SK-N-SH (cell line): ENCODE measurements around the gene RETREG2. TPM values are rescaled to one million over a fixed set of nuclear protein-coding genes. Genes with fewer than 3 reads are reported as not detected.

Experiments
- CTCF ChIA-PET: fragments of 300-600, 350-600 bp; formaldehyde crosslinking; extraction: SDS; loops from one replicate; lab custom pipeline; 2021; lab: Yijun Ruan, JAX
- POLR2A ChIA-PET: fragments of 350-600 bp; sonication (Branson Sonifier 250); formaldehyde crosslinking; extraction: SDS; loops from one replicate; lab custom pipeline; 2020; ENCODE audit warnings: antibody characterized with exemption, inconsistent platforms; lab: Yijun Ruan, JAX
- DNase-seq: peaks from one replicate; pipeline ENCODE4 v3.0.0; 2012
- H2AFZ ChIP-seq: fragments of 200-600 bp; sonication (generic); 2 replicates; pipeline ENCODE4 v1.8.1; 2016; ENCODE audit warnings: antibody characterized with exemption, mild to moderate bottlenecking, low read depth
- H3F3A ChIP-seq: fragments of 200-600 bp; sonication (generic); replicated peaks from 2 replicates; pipeline ENCODE3; 2016; ENCODE audit warnings: antibody characterized with exemption, mild to moderate bottlenecking; ENCODE audit not compliant: insufficient read depth
- H3K27ac ChIP-seq, 2 experiments: fragments of 200-500 bp in 1 of 2; fragments of 200-600 bp in 1 of 2; sonication (Bioruptor generic) in 1 of 2; sonication (generic), shearing (Covaris generic) in 1 of 2; 2 replicates each; pipeline versions ENCODE4 v1.5.1 to v1.6.1; 2014 to 2016; ENCODE audit warnings: low read depth in 2 of 2, inconsistent platforms in 1 of 2, low read length in 1 of 2, mild to moderate bottlenecking in 1 of 2, mixed read lengths in 1 of 2
- H3K27me3 ChIP-seq: fragments of 200-600 bp; sonication (generic), shearing (Covaris generic); 2 replicates; pipeline ENCODE4 v1.6.1; 2016; ENCODE audit warnings: mixed run types; ENCODE audit not compliant: insufficient read depth
- H3K36me3 ChIP-seq, 2 experiments: fragments of 200-500 bp in 1 of 2; fragments of 200-600 bp in 1 of 2; sonication (Bioruptor generic) in 1 of 2; sonication (generic) in 1 of 2; replicated peaks in 1 of 2; 2 replicates each; pipeline versions ENCODE3 to v1.5.1; 2014 to 2016; ENCODE audit warnings: low read length in 1 of 2, mild to moderate bottlenecking in 1 of 2; ENCODE audit not compliant: insufficient read depth in 2 of 2, control insufficient read depth in 1 of 2
- H3K4me1 ChIP-seq, 2 experiments: fragments of 200-500 bp in 1 of 2; fragments of 200-600 bp in 1 of 2; sonication (Bioruptor generic) in 1 of 2; sonication (generic), shearing (Covaris generic) in 1 of 2; 2 replicates each; pipeline versions ENCODE4 v1.5.1 to v1.6.1; 2014 to 2016; ENCODE audit warnings: low read depth in 1 of 2, low read length in 1 of 2, mixed run types in 1 of 2; ENCODE audit not compliant: insufficient read depth in 2 of 2, control insufficient read depth in 1 of 2
- H3K4me2 ChIP-seq: fragments of 200-600 bp; sonication (generic), shearing (Covaris generic); 2 replicates; pipeline ENCODE4 v1.6.1; 2017; ENCODE audit warnings: mixed run types
- H3K4me3 ChIP-seq, 2 experiments: fragments of 200-500 bp in 1 of 2; fragments of 200-600 bp in 1 of 2; sonication (Bioruptor generic) in 1 of 2; sonication (generic), shearing (Covaris generic) in 1 of 2; 2 replicates each; pipeline versions ENCODE4 v1.5.1 to v1.8.1; 2014 to 2016; ENCODE audit warnings: low read depth in 2 of 2, inconsistent platforms in 1 of 2, low read length in 1 of 2, mild to moderate bottlenecking in 1 of 2, mixed read lengths in 1 of 2, moderate library complexity in 1 of 2
- H3K79me2 ChIP-seq: fragments of 200-600 bp; sonication (generic); 2 replicates; pipeline ENCODE4 v1.8.1; 2017; ENCODE audit warnings: mild to moderate bottlenecking; ENCODE audit not compliant: insufficient read depth
- H3K9ac ChIP-seq: fragments of 200-600 bp; sonication (generic); 2 replicates; pipeline ENCODE4 v1.6.1; 2017; ENCODE audit warnings: mixed run types
- H3K9me2 ChIP-seq: fragments of 200-600 bp; sonication (generic); 2 replicates; pipeline ENCODE4 v1.6.1; 2017; ENCODE audit warnings: mixed run types
- H3K9me3 ChIP-seq: fragments of 200-600 bp; sonication (generic); 2 replicates; pipeline ENCODE4 v1.6.1; 2017; ENCODE audit warnings: mixed run types, mild to moderate bottlenecking, moderate library complexity
- H4K20me1 ChIP-seq: fragments of 200-600 bp; sonication (generic); 2 replicates; pipeline ENCODE4 v1.6.1; 2017; ENCODE audit warnings: mild to moderate bottlenecking, mixed run types; ENCODE audit not compliant: insufficient read depth
- ELF1 ChIP-seq: IDR thresholded peaks from 2 replicates; pipeline ENCODE4 v1.4.0; 2012
- EP300 ChIP-seq, 2 experiments: IDR thresholded peaks; 2 replicates each; pipeline versions ENCODE4 v1.4.0 to v1.6.1; 2012; ENCODE audit warnings: borderline replicate concordance in 1 of 2, low read depth in 1 of 2, low read length in 1 of 2
- EZH2phosphoT487 ChIP-seq: fragments of 200-600 bp; sonication (generic); IDR thresholded peaks from 2 replicates; pipeline ENCODE4 v1.6.1; 2017; ENCODE audit warnings: low read depth, mixed run types, mild to moderate bottlenecking, antibody characterized with exemption, moderate library complexity, borderline replicate concordance
- FOXJ3 ChIP-seq: sonication (generic); formaldehyde crosslinking; IDR thresholded peaks from 2 replicates; pipeline ENCODE4 v1.5.1; 2020; ENCODE audit warnings: mild to moderate bottlenecking, missing genetic modification reagents
- GATA2 ChIP-seq: sonication (generic); formaldehyde crosslinking; IDR thresholded peaks from 2 replicates; pipeline ENCODE4 v1.5.0; 2020; ENCODE audit warnings: mild to moderate bottlenecking, missing genetic modification reagents
- IRF3 ChIP-seq: fragments of 150-350 bp; IDR thresholded peaks from 2 replicates; pipeline ENCODE4 v1.6.1; 2016; ENCODE audit warnings: mild to moderate bottlenecking, low read depth, low read length
- NFIC ChIP-seq: IDR thresholded peaks from 2 replicates; pipeline ENCODE4 v1.4.0; 2012; ENCODE audit warnings: borderline replicate concordance
- NRF1 ChIP-seq: IDR thresholded peaks from 2 replicates; pipeline ENCODE4 v1.6.1; 2012; ENCODE audit warnings: low read depth, mild to moderate bottlenecking, low read length
- POLR2AphosphoS5 ChIP-seq: IDR thresholded peaks from 2 replicates; pipeline ENCODE4 v1.6.1; 2012; ENCODE audit warnings: low read depth, low read length
- RAD21 ChIP-seq: IDR thresholded peaks from 2 replicates; pipeline ENCODE4 v1.6.1; 2012; ENCODE audit warnings: mild to moderate bottlenecking, low read length
- RCOR1 ChIP-seq: fragments of 150-350 bp; IDR thresholded peaks from 2 replicates; pipeline ENCODE4 v1.6.1; 2017; ENCODE audit warnings: antibody characterized with exemption, low read length
- RXRA ChIP-seq: IDR thresholded peaks from 2 replicates; pipeline ENCODE4 v1.4.0; 2012; ENCODE audit warnings: low read depth, mild to moderate bottlenecking, borderline replicate concordance
- TAF1 ChIP-seq: IDR thresholded peaks from 2 replicates; pipeline ENCODE4 v1.6.1; 2012; ENCODE audit warnings: low read depth, mild to moderate bottlenecking, low read length, moderate library complexity, borderline replicate concordance
- TEAD4 ChIP-seq: IDR thresholded peaks from 2 replicates; pipeline ENCODE4 v1.4.0; 2012; ENCODE audit warnings: mild to moderate bottlenecking, borderline replicate concordance; ENCODE audit not compliant: insufficient read depth
- USF1 ChIP-seq: IDR thresholded peaks from 2 replicates; pipeline ENCODE4 v1.4.0; 2012; ENCODE audit warnings: low read depth, borderline replicate concordance
- YY1 ChIP-seq: IDR thresholded peaks from 2 replicates; pipeline ENCODE4 v1.4.0; 2012; ENCODE audit warnings: low read depth, mild to moderate bottlenecking
- WGBS: methylation state at CpG from one replicate; pipeline ENCODE4 v1.1.6; 2017; ENCODE audit warnings: low lambda C conversion rate; 5-methylcytosine and 5-hydroxymethylcytosine counted together
- polyA plus RNA-seq, 3 experiments: library from polyadenylated mRNA; depleted of rRNA; stranded (reverse); fragments of >200 nt; gene quantifications; 2 replicates each; pipeline ENCODE4 v1.2.3, GENCODE V29; 2012
- TF ChIP-seq, protein P1 (sequence below): fragments of 200-600 bp; sonication (generic); IDR thresholded peaks from 2 replicates; pipeline ENCODE4 v1.6.1; 2017; ENCODE audit warnings: antibody characterized with exemption, mild to moderate bottlenecking, moderate library complexity
- TF ChIP-seq, protein P2 (sequence below): IDR thresholded peaks from 2 replicates; pipeline ENCODE4 v1.6.1; 2012; ENCODE audit warnings: mild to moderate bottlenecking, low read depth, low read length, moderate library complexity

The RETREG2 gene
- polyA plus RNA-seq, 1 of the 3 experiments (the other 2 are of a cell fraction) = 74.6 TPM

DNA sequence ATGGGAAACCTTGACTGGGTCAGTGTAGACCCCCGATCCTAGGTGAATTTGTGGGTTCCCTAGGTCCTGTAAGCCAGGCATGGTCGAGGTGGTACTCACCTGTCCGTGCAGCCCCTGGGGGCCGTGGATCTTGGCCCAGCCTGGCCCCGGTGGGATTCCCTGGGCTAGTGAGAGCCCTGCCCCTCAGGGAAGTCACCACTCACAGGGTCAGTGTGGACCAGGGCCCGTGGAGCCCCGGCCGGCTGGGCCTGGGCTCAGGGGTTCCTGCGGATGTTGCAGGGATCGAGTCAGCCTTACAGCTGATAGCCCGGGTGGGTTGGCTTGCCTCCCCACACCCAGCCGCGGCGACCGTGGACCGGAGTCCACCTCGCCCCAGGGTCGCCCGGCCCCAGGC, 50.8 kb downstream of the RETREG2 start:
- H3K79me2 ChIP-seq = peaks cover 27% of the 10 kb centered on the region

More for the DNA sequence above, 50.8 kb downstream of the RETREG2 start:
- no peak for DNase-seq
- H4K20me1 ChIP-seq = no peaks in the 10 kb centered on the region
- 4% methylated on average over 13 of the region's 19 CpGs for WGBS
- peaks cover 3 to 16% of the 10 kb centered on the region in 2 experiments; a peak in 1 of 4 replicates for H3K4me1 ChIP-seq
- POLR2A ChIA-PET = interaction anchor here (0.6 to 2.7 kb wide), 4 partner anchors 10 to 55 kb away, joined by 3 to 23 read pairs (median 14); partner anchors contain the start of genes ABCB6, CNPPD1, GLB1L and STK16
- H3K4me3 ChIP-seq = peak overlapping the region; percentile 82 to 87
- peak overlapping the region; percentile 78 for H3K9ac ChIP-seq
- H3K4me2 ChIP-seq = peak overlapping the region; percentile 98
- H3K9me2 ChIP-seq = no peaks in the 10 kb centered on the region
- peaks cover 9 to 39% of the 10 kb centered on the region in 2 experiments for H3K36me3 ChIP-seq
- H3K27me3 ChIP-seq = no peaks in the 10 kb centered on the region
- CTCF ChIA-PET = interaction anchor here (0.8 to 5.1 kb wide), 8 partner anchors 10 to 199 kb away, joined by 3 to 40 read pairs (median 4); partner anchors contain the start of gene ABCB6
- H3K27ac ChIP-seq = peak overlapping the region; percentile 74 to 75; a peak in 3 of 4 replicates
- peaks cover 11% of the 10 kb centered on the region for H3F3A ChIP-seq
- H2AFZ ChIP-seq = peak overlapping the region; percentile 75; the same call in 1 of the 2 replicates
- TF ChIP-seq RAD21 (no peak), EZH2phosphoT487 (no peak), NFIC (no peak), USF1 (no peak), TEAD4 (no peak), RCOR1 (no peak), RXRA (no peak), ELF1 (no peak), EP300 (IDR thresholded peaks at IDR 0.05; ENCODE audit: borderline replicate concordance in 1 of 2, low read depth in 1 of 2, low read length in 1 of 2) (no peak), YY1 (no peak), TAF1 (no peak), FOXJ3 (no peak), GATA2 (no peak), IRF3 (no peak), POLR2AphosphoS5 (no peak), NRF1 (no peak)
- TF ChIP-seq, protein P1, sequence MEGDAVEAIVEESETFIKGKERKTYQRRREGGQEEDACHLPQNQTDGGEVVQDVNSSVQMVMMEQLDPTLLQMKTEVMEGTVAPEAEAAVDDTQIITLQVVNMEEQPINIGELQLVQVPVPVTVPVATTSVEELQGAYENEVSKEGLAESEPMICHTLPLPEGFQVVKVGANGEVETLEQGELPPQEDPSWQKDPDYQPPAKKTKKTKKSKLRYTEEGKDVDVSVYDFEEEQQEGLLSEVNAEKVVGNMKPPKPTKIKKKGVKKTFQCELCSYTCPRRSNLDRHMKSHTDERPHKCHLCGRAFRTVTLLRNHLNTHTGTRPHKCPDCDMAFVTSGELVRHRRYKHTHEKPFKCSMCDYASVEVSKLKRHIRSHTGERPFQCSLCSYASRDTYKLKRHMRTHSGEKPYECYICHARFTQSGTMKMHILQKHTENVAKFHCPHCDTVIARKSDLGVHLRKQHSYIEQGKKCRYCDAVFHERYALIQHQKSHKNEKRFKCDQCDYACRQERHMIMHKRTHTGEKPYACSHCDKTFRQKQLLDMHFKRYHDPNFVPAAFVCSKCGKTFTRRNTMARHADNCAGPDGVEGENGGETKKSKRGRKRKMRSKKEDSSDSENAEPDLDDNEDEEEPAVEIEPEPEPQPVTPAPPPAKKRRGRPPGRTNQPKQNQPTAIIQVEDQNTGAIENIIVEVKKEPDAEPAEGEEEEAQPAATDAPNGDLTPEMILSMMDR = no peak
- TF ChIP-seq, protein P2, sequence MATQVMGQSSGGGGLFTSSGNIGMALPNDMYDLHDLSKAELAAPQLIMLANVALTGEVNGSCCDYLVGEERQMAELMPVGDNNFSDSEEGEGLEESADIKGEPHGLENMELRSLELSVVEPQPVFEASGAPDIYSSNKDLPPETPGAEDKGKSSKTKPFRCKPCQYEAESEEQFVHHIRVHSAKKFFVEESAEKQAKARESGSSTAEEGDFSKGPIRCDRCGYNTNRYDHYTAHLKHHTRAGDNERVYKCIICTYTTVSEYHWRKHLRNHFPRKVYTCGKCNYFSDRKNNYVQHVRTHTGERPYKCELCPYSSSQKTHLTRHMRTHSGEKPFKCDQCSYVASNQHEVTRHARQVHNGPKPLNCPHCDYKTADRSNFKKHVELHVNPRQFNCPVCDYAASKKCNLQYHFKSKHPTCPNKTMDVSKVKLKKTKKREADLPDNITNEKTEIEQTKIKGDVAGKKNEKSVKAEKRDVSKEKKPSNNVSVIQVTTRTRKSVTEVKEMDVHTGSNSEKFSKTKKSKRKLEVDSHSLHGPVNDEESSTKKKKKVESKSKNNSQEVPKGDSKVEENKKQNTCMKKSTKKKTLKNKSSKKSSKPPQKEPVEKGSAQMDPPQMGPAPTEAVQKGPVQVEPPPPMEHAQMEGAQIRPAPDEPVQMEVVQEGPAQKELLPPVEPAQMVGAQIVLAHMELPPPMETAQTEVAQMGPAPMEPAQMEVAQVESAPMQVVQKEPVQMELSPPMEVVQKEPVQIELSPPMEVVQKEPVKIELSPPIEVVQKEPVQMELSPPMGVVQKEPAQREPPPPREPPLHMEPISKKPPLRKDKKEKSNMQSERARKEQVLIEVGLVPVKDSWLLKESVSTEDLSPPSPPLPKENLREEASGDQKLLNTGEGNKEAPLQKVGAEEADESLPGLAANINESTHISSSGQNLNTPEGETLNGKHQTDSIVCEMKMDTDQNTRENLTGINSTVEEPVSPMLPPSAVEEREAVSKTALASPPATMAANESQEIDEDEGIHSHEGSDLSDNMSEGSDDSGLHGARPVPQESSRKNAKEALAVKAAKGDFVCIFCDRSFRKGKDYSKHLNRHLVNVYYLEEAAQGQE = no peak
- H3K9me3 ChIP-seq = no peaks in the 10 kb centered on the region
